ENCODE measurements around the gene TPST1.
"Not testable (repeated sequence)": the region's sequence is repeated elsewhere in the genome, so short reads cannot be mapped to it uniquely, and the experiment has no call there.

TPST1 gene

GRCh38 chr7:66396052-66396451, 190.9 kb downstream of the TPST1 start:
- not testable (repeated sequence) for DNase-seq

DNA sequence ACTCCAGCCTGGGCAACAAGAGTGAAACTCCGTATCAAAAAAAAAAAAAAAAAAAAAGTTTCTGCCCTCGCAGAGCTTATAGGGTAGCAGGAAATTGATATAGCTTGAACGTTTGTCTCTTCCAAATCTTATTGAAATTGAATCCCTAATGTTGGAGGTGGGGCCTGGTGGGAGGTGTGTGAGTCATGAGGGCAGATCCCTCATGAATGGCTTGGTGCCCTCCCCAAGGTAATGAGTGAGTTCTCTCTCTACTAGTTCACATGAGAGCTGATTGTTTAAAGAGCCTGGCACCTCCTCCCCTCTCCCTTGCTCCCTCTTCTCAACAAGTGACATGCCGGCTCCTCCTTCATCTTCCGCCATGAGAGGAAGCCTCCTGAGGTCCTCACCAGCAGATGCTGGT, 193.7 kb downstream of the TPST1 start:
- DNase-seq: not testable (repeated sequence)

DNA sequence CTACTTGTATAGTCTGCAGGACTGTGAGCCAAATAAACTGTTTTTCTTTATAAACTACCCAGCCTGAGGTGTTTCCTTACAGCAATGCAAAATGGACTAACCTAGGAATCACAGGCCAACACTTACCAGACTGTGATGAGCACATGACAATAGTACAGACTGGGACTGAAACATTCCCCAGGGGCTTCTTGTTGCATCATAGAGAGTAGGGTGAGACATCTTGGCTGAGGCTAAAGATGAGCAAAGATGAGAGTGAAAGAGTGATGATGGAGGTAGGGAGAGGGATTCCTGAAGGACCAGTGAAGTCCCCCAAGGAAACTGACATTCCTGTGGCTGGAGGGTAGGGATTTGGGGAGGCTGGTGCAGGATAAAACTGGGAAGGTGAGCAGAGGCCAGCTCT, 194.4 kb downstream of the TPST1 start:
- no peak for DNase-seq

- DNase-seq: no peak
These were observed 195.3 kb downstream of the TPST1 start for GRCh38 chr7:66400400-66400799.

DNA sequence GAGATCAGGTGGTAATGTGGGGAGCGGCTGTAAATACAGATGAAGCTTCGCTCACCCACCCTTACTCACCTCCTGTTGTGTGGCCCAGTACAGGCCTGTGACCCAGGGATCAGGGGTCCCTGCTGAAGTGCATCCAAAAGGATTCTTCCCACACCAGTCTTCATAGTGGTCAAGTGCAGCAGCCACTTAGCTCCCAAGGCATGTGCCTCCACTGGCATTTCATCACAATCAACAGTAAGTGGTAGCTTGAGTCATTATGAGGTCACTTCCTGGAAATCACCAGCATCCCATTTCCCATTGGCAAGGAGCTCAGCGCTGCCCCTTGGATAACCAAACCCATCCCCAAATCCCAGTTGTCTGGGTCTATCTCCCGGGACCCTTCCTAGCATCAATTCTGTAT, 196.0 kb downstream of the TPST1 start:
- not testable (repeated sequence) for DNase-seq

DNA sequence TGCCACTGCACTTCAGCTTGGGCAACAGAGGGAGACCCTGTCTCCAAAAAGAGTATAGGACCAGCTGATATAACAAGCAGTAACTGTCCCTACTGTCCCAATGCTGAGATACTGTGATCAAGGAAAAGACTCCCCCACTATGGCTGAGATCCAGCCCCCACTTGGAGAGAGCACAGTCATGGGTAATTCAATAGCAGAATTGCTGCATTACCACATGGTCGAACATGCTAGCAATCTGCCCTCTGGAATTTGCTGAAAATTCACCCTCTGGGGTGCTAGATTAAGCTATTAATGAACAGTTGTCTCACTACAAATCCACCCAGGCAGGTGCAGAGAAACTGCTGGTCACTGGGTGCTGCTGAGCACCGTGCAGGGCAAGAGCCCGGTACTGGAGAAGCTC, 196.8 kb downstream of the TPST1 start:
- DNase-seq: not testable (repeated sequence)

GRCh38 chr7:66403564-66403963, 198.4 kb downstream of the TPST1 start:
- no peak for DNase-seq

DNA sequence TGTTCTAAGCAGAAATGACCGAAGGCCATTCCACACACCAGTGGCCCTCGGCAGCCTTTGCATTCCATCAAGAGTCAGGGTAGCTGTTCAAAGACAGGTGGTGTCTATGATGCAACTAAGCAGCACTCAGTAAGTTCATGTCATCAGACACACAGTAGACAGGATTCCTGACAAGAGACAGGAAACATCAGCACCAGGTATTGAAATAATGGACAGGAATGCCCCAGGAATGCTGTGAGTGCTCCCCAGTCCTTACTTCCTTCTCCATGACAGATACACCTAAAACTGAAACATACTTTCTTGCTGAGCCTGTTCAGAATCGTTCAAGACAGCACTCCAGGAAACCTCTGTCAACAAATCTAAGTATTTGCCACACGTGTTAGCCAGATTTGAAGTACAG, 204.4 kb downstream of the TPST1 start:
- no peak for DNase-seq

All from NCI-H1048 (cell line).